ENCODE measurements around the gene FXYD7. TPM values are rescaled to one million over a fixed set of nuclear protein-coding genes. Genes with fewer than 3 reads are reported as not detected.

The FXYD7 gene
- total RNA-seq, 2 experiments from 2014 or later = 15.3 to 15.6 TPM

GRCh38 chr19:35138305-35138892 is 4.7 kb upstream of the FXYD7 start, which contains the start of gene FXYD1:
Gene FXYD1 (plus strand): TSS chr19:35138824. CDS start chr19:35140080, 1,256 bp downstream.
- TF ChIP-seq CTCF (IDR thresholded peaks at IDR 0.05) = no peak
- Mint-ChIP-seq H3K27ac (no peak within 1 kb of the TSS), H3K4me3 (no peak within 1 kb of the TSS), H3K4me1 (ENCODE audit: low read depth) (peaks cover 31% of the 10 kb centered on the region), H3K27me3 (no peaks in the 10 kb centered on the region), H3K9me3 (no peaks in the 10 kb centered on the region), H3K36me3 (ENCODE audit: low read depth) (no peaks in the 10 kb centered on the region)
- intact Hi-C loops (cut with DNase I, micrococcal nuclease) = no loop called here
- POLR2A ChIA-PET = no interaction called here
- H3K4me3 ChIP-seq (ENCODE audit: low read length) = no peak within 1 kb of the TSS
- no peak within 1 kb of the TSS for H3K27ac ChIP-seq (ENCODE audit: low read depth in 1 of 2, low read length in 2 of 2)
- no peaks in the 10 kb centered on the region for H3K9me3 ChIP-seq (ENCODE audit: control insufficient read depth in 1 of 2, insufficient read depth in 1 of 2, low read length in 2 of 2)
- ATAC-seq (ENCODE audit: poor library complexity) (no peak), DNase-seq (no peak)
- H3K36me3 ChIP-seq (ENCODE audit: insufficient read depth, low read length) = no peaks in the 10 kb centered on the region
- H3K27me3 ChIP-seq (ENCODE audit: control insufficient read depth in 1 of 2, insufficient read depth in 2 of 2, low read length in 2 of 2) = no peaks in the 10 kb centered on the region
- peaks cover 40% of the 10 kb centered on the region for H3K4me1 ChIP-seq (ENCODE audit: insufficient read depth, low read length)
- CTCF ChIA-PET = interaction anchor here (1.5 kb wide), 1 partner anchor 15 kb away, joined by 3 read pairs; no protein-coding TSS in a partner anchor

- no peak overlapping the region for H3K4me3 Mint-ChIP-seq
- ChIA-PET POLR2A (interaction anchor here (1.0 to 2.6 kb wide), 6 partner anchors 14 to 129 kb away, joined by 4 to 31 read pairs (median 12); partner anchors contain the start of genes FXYD5 and USF2), CTCF (interaction anchor here (0.9 to 4.1 kb wide), 7 partner anchors 13 to 323 kb away, joined by 3 to 46 read pairs (median 5); partner anchors contain the start of genes FXYD5 and USF2)
- H3K36me3 Mint-ChIP-seq (ENCODE audit: low read depth) = no peaks in the 10 kb centered on the region
- H3K27ac Mint-ChIP-seq = peak overlapping the region; percentile 79
- no peak for TF ChIP-seq CTCF (IDR thresholded peaks at IDR 0.05)
- Histone ChIP-seq H3K4me1 (ENCODE audit: insufficient read depth, low read length) (peaks cover 60% of the 10 kb centered on the region), H3K27me3 (ENCODE audit: control insufficient read depth in 1 of 2, insufficient read depth in 2 of 2, low read length in 2 of 2) (no peaks in the 10 kb centered on the region), H3K4me3 (ENCODE audit: low read length) (no peak overlapping the region), H3K36me3 (ENCODE audit: insufficient read depth, low read length) (no peaks in the 10 kb centered on the region), H3K27ac (ENCODE audit: low read depth in 1 of 2, low read length in 2 of 2) (no peak overlapping the region), H3K9me3 (ENCODE audit: control insufficient read depth in 1 of 2, insufficient read depth in 1 of 2, low read length in 2 of 2) (no peaks in the 10 kb centered on the region)
- no peak for ATAC-seq (ENCODE audit: poor library complexity)
- peak in 2 of 14 experiments; percentile 29 to 41 for DNase-seq
- intact Hi-C loops (cut with DNase I, micrococcal nuclease) = loop anchor here (2.0 to 10.0 kb wide), 5 partner anchors 14 to 324 kb away; partner anchors contain the start of genes FXYD5 (in 1 of the 2) and USF2 (in 1 of the 2)
- no peaks in the 10 kb centered on the region for H3K9me3 Mint-ChIP-seq
- no peaks in the 10 kb centered on the region for H3K27me3 Mint-ChIP-seq
- peaks cover 47% of the 10 kb centered on the region for H3K4me1 Mint-ChIP-seq (ENCODE audit: low read depth)
These were observed 2.7 kb upstream of the FXYD7 start for GRCh38 chr19:35140207-35140961.

GRCh38 chr19:35140962-35141836 is 1.9 kb upstream of the FXYD7 start:
- Mint-ChIP-seq H3K4me3 (peak overlapping the region; percentile 90), H3K27me3 (no peaks in the 10 kb centered on the region), H3K27ac (peak overlapping the region; percentile 79), H3K9me3 (no peaks in the 10 kb centered on the region), H3K36me3 (ENCODE audit: low read depth) (no peaks in the 10 kb centered on the region), H3K4me1 (ENCODE audit: low read depth) (peaks cover 43% of the 10 kb centered on the region)
- H3K27me3 ChIP-seq (ENCODE audit: control insufficient read depth in 1 of 2, insufficient read depth in 2 of 2, low read length in 2 of 2) = no peaks in the 10 kb centered on the region
- ChIA-PET CTCF (interaction anchor here (0.8 to 4.1 kb wide), 15 partner anchors 12 to 322 kb away, joined by 3 to 46 read pairs (median 5); partner anchors contain the start of genes FXYD5 and USF2), POLR2A (interaction anchor here (0.7 to 3.4 kb wide), 14 partner anchors 13 to 321 kb away, joined by 3 to 38 read pairs (median 6); partner anchors contain the start of genes FXYD5 and USF2)
- no peak for TF ChIP-seq CTCF (IDR thresholded peaks at IDR 0.05)
- no peak overlapping the region for H3K27ac ChIP-seq (ENCODE audit: low read depth in 1 of 2, low read length in 2 of 2)
- peaks cover 53% of the 10 kb centered on the region for H3K4me1 ChIP-seq (ENCODE audit: insufficient read depth, low read length)
- ATAC-seq (ENCODE audit: poor library complexity) = peak; percentile 87
- H3K9me3 ChIP-seq (ENCODE audit: control insufficient read depth in 1 of 2, insufficient read depth in 1 of 2, low read length in 2 of 2) = no peaks in the 10 kb centered on the region
- intact Hi-C loops (cut with DNase I, micrococcal nuclease) = loop anchor here (1.0 to 10.0 kb wide), 6 partner anchors 14 to 324 kb away; partner anchors contain the start of genes FXYD5 (in 1 of the 2) and USF2 (in 1 of the 2)
- no peaks in the 10 kb centered on the region for H3K36me3 ChIP-seq (ENCODE audit: insufficient read depth, low read length)
- peak; percentile 91 to 99 (median 96) for DNase-seq
- H3K4me3 ChIP-seq (ENCODE audit: low read length) = peak overlapping the region; percentile 42

Measured in CD4-positive, alpha-beta T cell (primary cell).